AG04450 (cell line): Measurements from ENCODE around the gene KLF7. TPM values are rescaled to one million over a fixed set of nuclear protein-coding genes. Genes with fewer than 3 reads are reported as not detected.

ENCODE experiments used
- CTCF ChIA-PET: fragments of 300-600, 350-600 bp; formaldehyde crosslinking; extraction: SDS; loops from one replicate; lab custom pipeline; 2022; ENCODE audit warnings: antibody characterized with exemption, inconsistent platforms; lab: Charles Lee
- POLR2A ChIA-PET: fragments of 350-600 bp; formaldehyde crosslinking; extraction: SDS; loops from one replicate; lab custom pipeline; 2021; ENCODE audit warnings: antibody characterized with exemption, inconsistent platforms; lab: Yijun Ruan, JAX
- DNase-seq: peaks from one replicate; pipeline ENCODE4 v3.0.0-alpha.2; 2011; ENCODE audit warnings: low read depth, low spot score
- H3K27ac ChIP-seq: one replicate; pipeline ENCODE4 v1.5.1; 2012; ENCODE audit warnings: low read depth, low read length, control low read depth
- H3K27me3 ChIP-seq: one replicate; pipeline ENCODE4 v1.6.0; 2012; ENCODE audit warnings: low read length; ENCODE audit not compliant: control insufficient read depth, insufficient read depth
- H3K4me3 ChIP-seq: 2 replicates; pipeline ENCODE4 v1.5.1; 2011; ENCODE audit warnings: mild to moderate bottlenecking, low read depth, low read length, control low read depth
- H3K9me3 ChIP-seq: 2 replicates; pipeline ENCODE4 v1.5.1; 2012; ENCODE audit warnings: low read length; ENCODE audit not compliant: control insufficient read depth, insufficient read depth
- polyA plus RNA-seq: library from polyadenylated mRNA; depleted of rRNA; stranded (reverse); fragments of >200 nt; gene quantifications from 2 replicates; pipeline ENCODE4 v1.2.3, GENCODE V29; 2011
- TF ChIP-seq, protein P1 (sequence below): IDR thresholded peaks from 2 replicates; pipeline ENCODE4 v1.5.1; 2011; ENCODE audit warnings: low read depth, low read length, control low read depth, inconsistent platforms

KLF7 gene
- polyA plus RNA-seq, 1 experiment: 22.1 TPM

DNA sequence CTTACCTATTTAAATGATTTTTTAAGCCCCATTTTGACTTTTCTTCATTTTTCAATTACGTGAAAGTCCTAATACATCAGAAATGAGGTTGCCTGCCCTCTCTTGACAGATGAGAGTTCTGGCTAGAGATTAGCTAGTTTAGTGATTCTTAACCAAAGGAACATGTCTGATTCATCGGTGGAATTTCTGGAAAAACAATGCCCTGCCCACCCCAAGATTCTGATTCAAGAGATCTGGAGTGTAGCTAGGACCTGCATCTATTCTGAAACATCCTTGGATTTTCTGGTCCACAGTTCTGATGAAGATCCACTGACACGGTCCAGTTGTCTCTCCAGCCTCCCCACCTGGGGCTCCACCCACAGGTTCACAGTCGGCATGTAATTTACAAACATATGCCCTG, 111.2 kb downstream of the KLF7 start:
- no peak for DNase-seq
- CTCF ChIA-PET: no interaction called here

DNA sequence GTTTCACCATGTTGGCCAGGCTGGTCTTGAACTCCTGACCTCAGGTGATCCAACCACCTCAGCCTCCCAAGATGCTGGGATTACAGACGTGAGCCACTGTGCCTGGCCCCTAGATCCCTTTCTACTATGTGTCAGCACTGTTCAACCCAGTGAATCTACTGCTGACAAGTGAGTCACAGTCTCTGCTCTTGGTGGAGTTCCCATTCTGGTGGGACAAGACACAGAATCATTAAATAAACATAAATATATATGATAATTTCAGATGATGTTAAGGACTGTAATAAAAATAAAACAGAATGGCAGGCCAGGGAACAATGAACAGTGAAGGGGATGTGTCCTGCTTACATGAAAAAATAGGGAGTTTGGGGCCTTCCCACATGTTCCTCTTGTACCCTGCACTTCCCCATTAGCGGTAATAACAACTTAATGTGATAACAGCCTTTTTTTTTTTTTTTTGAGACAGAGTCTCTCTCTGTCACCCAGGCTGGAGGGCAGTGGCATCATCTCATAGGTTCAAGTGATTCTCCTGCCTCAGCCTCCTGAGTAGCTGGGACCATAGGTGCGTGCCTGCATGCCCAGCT, 114.3 kb downstream of the KLF7 start:
- POLR2A ChIA-PET: no interaction called here
- DNase-seq: no peak
- Histone ChIP-seq H3K9me3 (no peaks in the 10 kb centered on the region), H3K27me3 (no peaks in the 10 kb centered on the region), H3K27ac (no peak overlapping the region), H3K4me3 (no peak overlapping the region)
- TF ChIP-seq, protein P1, sequence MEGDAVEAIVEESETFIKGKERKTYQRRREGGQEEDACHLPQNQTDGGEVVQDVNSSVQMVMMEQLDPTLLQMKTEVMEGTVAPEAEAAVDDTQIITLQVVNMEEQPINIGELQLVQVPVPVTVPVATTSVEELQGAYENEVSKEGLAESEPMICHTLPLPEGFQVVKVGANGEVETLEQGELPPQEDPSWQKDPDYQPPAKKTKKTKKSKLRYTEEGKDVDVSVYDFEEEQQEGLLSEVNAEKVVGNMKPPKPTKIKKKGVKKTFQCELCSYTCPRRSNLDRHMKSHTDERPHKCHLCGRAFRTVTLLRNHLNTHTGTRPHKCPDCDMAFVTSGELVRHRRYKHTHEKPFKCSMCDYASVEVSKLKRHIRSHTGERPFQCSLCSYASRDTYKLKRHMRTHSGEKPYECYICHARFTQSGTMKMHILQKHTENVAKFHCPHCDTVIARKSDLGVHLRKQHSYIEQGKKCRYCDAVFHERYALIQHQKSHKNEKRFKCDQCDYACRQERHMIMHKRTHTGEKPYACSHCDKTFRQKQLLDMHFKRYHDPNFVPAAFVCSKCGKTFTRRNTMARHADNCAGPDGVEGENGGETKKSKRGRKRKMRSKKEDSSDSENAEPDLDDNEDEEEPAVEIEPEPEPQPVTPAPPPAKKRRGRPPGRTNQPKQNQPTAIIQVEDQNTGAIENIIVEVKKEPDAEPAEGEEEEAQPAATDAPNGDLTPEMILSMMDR: no peak
- CTCF ChIA-PET: no interaction called here

More for the DNA sequence above, 111.2 kb downstream of the KLF7 start:
- POLR2A ChIA-PET: no interaction called here
- TF ChIP-seq, protein P1: no peak
- H3K9me3 ChIP-seq: no peaks in the 10 kb centered on the region
- no peak overlapping the region for H3K4me3 ChIP-seq
- no peaks in the 10 kb centered on the region for H3K27me3 ChIP-seq
- H3K27ac ChIP-seq: no peak overlapping the region

DNA sequence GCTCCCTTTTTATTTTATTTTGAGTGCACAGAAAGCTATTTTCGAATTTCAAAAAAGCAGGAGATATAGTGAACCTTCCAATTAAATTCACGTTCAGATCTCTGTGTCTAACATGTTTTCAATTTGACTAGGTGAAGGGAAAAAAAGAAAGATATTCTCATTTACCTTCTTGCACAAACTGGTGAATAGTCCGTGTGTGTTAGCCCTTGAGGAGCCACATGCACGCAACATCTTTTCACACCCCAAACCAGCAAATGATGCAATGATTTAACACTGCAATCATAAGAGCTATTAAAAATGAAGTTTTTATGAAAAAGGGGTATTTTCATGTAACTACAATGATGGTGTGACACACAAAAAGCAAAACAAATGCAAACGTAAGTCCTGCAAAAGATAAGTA, 116.6 kb downstream of the KLF7 start:
- ChIA-PET CTCF (interaction anchor here (1.1 kb wide), 1 partner anchor 67 kb away, joined by 4 read pairs; no protein-coding TSS in a partner anchor), POLR2A (no interaction called here)
- DNase-seq: no peak
- H3K4me3 ChIP-seq: no peak overlapping the region
- no peak overlapping the region for H3K27ac ChIP-seq
- no peaks in the 10 kb centered on the region for H3K9me3 ChIP-seq
- H3K27me3 ChIP-seq: no peaks in the 10 kb centered on the region
- TF ChIP-seq, protein P1: no peak

DNA sequence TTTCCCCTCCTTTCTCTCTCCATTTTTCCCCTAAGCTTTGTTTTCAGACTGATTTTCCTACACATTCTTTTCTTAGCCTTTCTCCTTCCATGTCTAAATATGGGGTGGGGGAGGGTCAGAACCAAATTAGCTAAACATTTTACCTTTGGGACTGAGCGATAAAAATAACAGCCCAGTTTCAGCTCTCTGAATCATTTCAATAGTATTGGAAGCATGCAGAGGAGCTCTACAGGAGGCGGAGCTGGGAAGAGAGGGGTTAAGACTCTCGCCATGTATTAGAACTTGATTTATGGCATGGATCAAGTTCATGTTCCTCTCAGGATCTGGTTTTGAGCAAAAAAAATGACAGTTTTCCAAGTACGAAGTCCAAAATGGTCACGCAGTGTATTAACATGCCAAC, 117.3 kb downstream of the KLF7 start:
- no peak overlapping the region for H3K4me3 ChIP-seq
- no peak overlapping the region for H3K27ac ChIP-seq
- H3K27me3 ChIP-seq: no peaks in the 10 kb centered on the region
- TF ChIP-seq, protein P1: no peak
- CTCF ChIA-PET: interaction anchor here (0.7 to 1.1 kb wide), 3 partner anchors 11 to 66 kb away, joined by 3 to 4 read pairs (median 3); no protein-coding TSS in a partner anchor
- no peak for DNase-seq
- POLR2A ChIA-PET: no interaction called here
- no peaks in the 10 kb centered on the region for H3K9me3 ChIP-seq

DNA sequence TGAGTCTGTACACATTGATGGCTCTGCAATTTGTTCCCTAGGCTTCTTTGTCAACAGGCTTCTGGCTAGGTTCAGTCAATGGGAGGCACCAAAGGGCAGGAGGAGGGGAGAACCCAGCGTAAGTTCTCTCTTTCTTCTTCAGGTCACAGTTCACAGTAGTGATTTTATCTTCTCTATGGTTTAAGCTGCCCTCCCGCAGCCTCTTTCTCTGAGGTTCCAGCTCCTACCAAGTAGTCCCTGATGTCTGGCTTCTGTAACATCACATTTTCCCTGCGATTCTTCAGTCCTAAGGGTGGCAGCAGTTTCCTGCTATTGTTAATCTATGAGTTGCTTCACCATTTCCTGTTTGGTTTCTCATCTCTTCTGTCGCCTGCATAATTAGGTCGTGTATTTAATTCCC, 119.0 kb downstream of the KLF7 start:
- no peak overlapping the region for H3K4me3 ChIP-seq
- no peaks in the 10 kb centered on the region for H3K9me3 ChIP-seq
- H3K27ac ChIP-seq: no peak overlapping the region
- CTCF ChIA-PET: no interaction called here
- DNase-seq: no peak
- TF ChIP-seq, protein P1: no peak
- POLR2A ChIA-PET: no interaction called here
- H3K27me3 ChIP-seq: no peaks in the 10 kb centered on the region
